Measurements from ENCODE around the gene PLCH2. TPM values are rescaled to one million over a fixed set of nuclear protein-coding genes. Genes with fewer than 3 reads are reported as not detected.

PLCH2 gene
- total and polyA plus RNA-seq, 2 donors (not counting 1 experiment from before 2014, with no cell fraction given), result 20.0 to 34.9 TPM

DNA sequence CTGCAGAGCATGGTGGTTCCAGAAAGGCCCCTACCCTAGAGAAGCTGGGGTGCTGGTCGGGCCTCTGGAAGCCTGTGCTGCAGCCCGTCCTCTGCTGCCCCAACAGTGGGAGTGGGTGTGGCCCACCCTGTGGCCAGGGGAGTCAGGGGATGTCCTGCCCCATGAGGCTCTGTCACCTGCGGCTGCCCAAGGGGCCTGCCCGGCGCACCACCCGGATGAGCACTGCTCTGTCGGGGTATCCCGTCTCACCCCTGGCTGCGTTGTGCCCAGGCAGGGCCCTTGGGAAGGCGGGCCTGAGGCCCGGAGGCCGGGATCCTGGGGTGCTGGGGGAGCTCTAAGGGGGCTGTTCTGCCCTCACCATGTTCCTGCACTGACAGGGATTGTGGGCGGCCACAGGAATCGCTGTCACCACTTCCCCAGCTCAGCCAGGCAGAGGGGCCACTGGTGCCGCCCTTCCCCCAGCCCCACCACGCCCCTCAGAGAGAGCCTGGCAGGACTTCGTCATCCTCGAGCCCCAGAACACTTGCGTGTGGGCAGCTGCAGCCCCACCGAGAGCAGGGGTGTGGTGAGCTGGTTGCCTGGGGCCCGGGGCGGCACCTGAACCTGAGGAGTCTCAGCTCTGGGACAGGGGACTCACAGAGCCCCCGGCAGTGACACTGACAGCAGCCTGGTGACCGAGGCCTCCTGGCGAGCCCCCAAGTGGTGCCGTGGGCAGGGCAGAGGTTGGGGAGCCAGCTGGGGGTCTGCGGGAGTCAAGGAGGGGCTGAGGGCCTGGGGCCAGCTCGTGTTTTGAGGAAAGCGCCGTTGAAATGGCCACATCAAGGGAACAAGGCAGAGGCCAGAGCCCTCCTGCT, 30.1 kb downstream of the PLCH2 start:
- H3K27me3 Mint-ChIP-seq, result no peaks in the 10 kb centered on the region
- no peak for DNase-seq
- H3K9ac ChIP-seq (ENCODE audit: low read length), result no peak overlapping the region
- ATAC-seq (ENCODE audit: low read depth), result no peak
- no peaks in the 10 kb centered on the region for H3K9me3 Mint-ChIP-seq (ENCODE audit: insufficient read depth)
- TF ChIP-seq, protein P1, sequence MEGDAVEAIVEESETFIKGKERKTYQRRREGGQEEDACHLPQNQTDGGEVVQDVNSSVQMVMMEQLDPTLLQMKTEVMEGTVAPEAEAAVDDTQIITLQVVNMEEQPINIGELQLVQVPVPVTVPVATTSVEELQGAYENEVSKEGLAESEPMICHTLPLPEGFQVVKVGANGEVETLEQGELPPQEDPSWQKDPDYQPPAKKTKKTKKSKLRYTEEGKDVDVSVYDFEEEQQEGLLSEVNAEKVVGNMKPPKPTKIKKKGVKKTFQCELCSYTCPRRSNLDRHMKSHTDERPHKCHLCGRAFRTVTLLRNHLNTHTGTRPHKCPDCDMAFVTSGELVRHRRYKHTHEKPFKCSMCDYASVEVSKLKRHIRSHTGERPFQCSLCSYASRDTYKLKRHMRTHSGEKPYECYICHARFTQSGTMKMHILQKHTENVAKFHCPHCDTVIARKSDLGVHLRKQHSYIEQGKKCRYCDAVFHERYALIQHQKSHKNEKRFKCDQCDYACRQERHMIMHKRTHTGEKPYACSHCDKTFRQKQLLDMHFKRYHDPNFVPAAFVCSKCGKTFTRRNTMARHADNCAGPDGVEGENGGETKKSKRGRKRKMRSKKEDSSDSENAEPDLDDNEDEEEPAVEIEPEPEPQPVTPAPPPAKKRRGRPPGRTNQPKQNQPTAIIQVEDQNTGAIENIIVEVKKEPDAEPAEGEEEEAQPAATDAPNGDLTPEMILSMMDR (IDR thresholded peaks at IDR 0.05), result no peak
- no peak for TF ChIP-seq EZH2 (IDR thresholded peaks at IDR 0.05; ENCODE audit: borderline replicate concordance, insufficient read depth, low read depth, low read length, poor library complexity, severe bottlenecking)
- H3K4me2 ChIP-seq (replicated peaks; ENCODE audit: low read depth, low read length, poor library complexity, severe bottlenecking), result no peak overlapping the region
- no peak overlapping the region for H3K27ac ChIP-seq (ENCODE audit: low read length in 2 of 2)
- H3K27ac Mint-ChIP-seq, result no peak overlapping the region
- H3K4me3 Mint-ChIP-seq, result no peak overlapping the region
- no peak overlapping the region for H2AFZ ChIP-seq (ENCODE audit: insufficient read depth, low read depth, low read length, poor library complexity, severe bottlenecking)
- POLR2A ChIA-PET, result interaction anchor here (0.5 kb wide), 1 partner anchor 876 kb away, joined by 5 read pairs; no protein-coding TSS in a partner anchor
- H3K4me1 ChIP-seq (ENCODE audit: control insufficient read depth in 2 of 2, insufficient read depth in 2 of 2, low read length in 2 of 2), result peaks cover 1 to 5% of the 10 kb centered on the region in 2 donors
- CTCF ChIA-PET, result interaction anchor here (1.2 kb wide), 1 partner anchor 26 kb away, joined by 4 read pairs; no protein-coding TSS in a partner anchor
- no peak overlapping the region for H3K4me3 ChIP-seq (ENCODE audit: control extremely low read depth in 1 of 5, extremely low read depth in 1 of 5, insufficient read depth in 1 of 5, low read depth in 2 of 5, low read length in 4 of 5)
- no peaks in the 10 kb centered on the region for H3K9me3 ChIP-seq (ENCODE audit: control extremely low read depth in 1 of 3, control insufficient read depth in 2 of 3, insufficient read depth in 1 of 3, low read length in 2 of 3)
- 79% methylated on average over 29 of the region's 30 CpGs for WGBS (ENCODE audit: insufficient coverage)
- intact Hi-C loops (cut with micrococcal nuclease), result no loop called here
- peaks cover 0 to 26% of the 10 kb centered on the region in 2 experiments for H3K36me3 ChIP-seq (replicated peaks in 1 of 2; ENCODE audit: control extremely low read depth in 1 of 2, control insufficient read depth in 1 of 2, extremely low read depth in 1 of 2, insufficient read depth in 2 of 2, low read length in 1 of 2)
- no peaks in the 10 kb centered on the region for H3K27me3 ChIP-seq (replicated peaks in 1 of 4; ENCODE audit: control extremely low read depth in 1 of 4, control insufficient read depth in 3 of 4, insufficient read depth in 4 of 4, low read length in 3 of 4)
- peaks cover 2% of the 10 kb centered on the region for H3K4me1 Mint-ChIP-seq
- H4K20me1 ChIP-seq (ENCODE audit: control insufficient read depth, insufficient read depth, low read length, poor library complexity, severe bottlenecking), result peaks cover 37% of the 10 kb centered on the region
- no peaks in the 10 kb centered on the region for H3K79me2 ChIP-seq (ENCODE audit: control insufficient read depth, insufficient read depth, low read length)

Data from B cell (primary cell).